ENCODE data around the gene SCGN.

The SCGN gene

GRCh38 chr6:25652007-25652515, at the start of gene SCGN:
TSS of gene SCGN (plus strand) at chr6:25652215. CDS start at chr6:25652404, 189 bp downstream.
- Histone ChIP-seq H3K4me1 (ENCODE audit: control insufficient read depth, insufficient read depth, low read length) (no peaks in the 10 kb centered on the region), H3K9ac (ENCODE audit: low read length) (peak within 1 kb of the TSS; percentile 3), H3K27me3 (ENCODE audit: control insufficient read depth, insufficient read depth, low read length) (peaks cover 17% of the 10 kb centered on the region), H3K9me3 (ENCODE audit: control insufficient read depth, low read length) (no peaks in the 10 kb centered on the region), H3K4me3 (ENCODE audit: low read length) (no peak within 1 kb of the TSS), H3K36me3 (ENCODE audit: control insufficient read depth, insufficient read depth, low read length) (no peaks in the 10 kb centered on the region)

DNA sequence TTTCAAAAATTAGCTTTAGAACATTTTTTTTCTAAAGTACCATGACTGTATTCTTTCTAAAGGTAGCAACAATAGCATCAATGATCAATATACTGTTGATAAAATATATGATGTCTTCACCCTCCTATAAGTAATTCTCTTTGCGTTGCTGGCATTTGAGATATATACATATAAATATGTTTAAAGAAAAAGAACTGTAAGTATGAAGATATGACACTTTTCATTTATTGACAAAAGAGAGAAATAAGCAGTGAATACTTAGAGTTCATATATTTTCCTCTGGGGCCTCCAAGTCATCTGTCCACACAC, 49.4 kb upstream of the SCGN start:
- Histone ChIP-seq H3K9me3 (ENCODE audit: control insufficient read depth, low read length) (no peaks in the 10 kb centered on the region), H3K4me1 (ENCODE audit: control insufficient read depth, insufficient read depth, low read length) (no peaks in the 10 kb centered on the region), H3K9ac (ENCODE audit: low read length) (no peak overlapping the region), H3K4me3 (ENCODE audit: low read length) (no peak overlapping the region), H3K36me3 (ENCODE audit: control insufficient read depth, insufficient read depth, low read length) (peaks cover 4% of the 10 kb centered on the region), H3K27me3 (ENCODE audit: control insufficient read depth, insufficient read depth, low read length) (no peaks in the 10 kb centered on the region)

DNA sequence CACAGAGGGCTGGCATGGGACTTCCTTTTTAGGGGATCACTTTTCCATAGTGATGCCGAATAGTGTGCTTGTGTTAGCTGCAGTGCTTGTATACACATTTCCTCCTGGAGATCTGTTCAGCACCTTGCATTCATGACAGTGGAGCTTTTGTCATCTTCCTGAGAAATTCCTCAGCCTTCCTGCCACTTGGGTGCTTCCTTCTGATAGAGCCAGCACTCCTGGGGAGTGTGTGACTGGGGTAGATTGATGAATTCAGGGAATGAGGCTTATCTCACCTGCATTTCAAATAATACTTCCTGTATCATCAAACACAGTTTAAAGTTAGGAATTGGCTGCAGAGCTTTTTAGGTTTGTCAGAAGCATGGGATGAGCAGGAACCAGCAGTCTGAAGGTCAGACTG, 48.8 kb upstream of the SCGN start:
- peaks cover 4% of the 10 kb centered on the region for H3K36me3 ChIP-seq (ENCODE audit: control insufficient read depth, insufficient read depth, low read length)
- no peak overlapping the region for H3K9ac ChIP-seq (ENCODE audit: low read length)
- no peak overlapping the region for H3K4me3 ChIP-seq (ENCODE audit: low read length)
- no peaks in the 10 kb centered on the region for H3K27me3 ChIP-seq (ENCODE audit: control insufficient read depth, insufficient read depth, low read length)
- no peaks in the 10 kb centered on the region for H3K4me1 ChIP-seq (ENCODE audit: control insufficient read depth, insufficient read depth, low read length)
- H3K9me3 ChIP-seq (ENCODE audit: control insufficient read depth, low read length): no peaks in the 10 kb centered on the region

- H3K27me3 ChIP-seq (ENCODE audit: control insufficient read depth, insufficient read depth, low read length): no peaks in the 10 kb centered on the region
- no peaks in the 10 kb centered on the region for H3K4me1 ChIP-seq (ENCODE audit: control insufficient read depth, insufficient read depth, low read length)
- no peaks in the 10 kb centered on the region for H3K36me3 ChIP-seq (ENCODE audit: control insufficient read depth, insufficient read depth, low read length)
- no peak overlapping the region for H3K9ac ChIP-seq (ENCODE audit: low read length)
- no peaks in the 10 kb centered on the region for H3K9me3 ChIP-seq (ENCODE audit: control insufficient read depth, low read length)
- H3K4me3 ChIP-seq (ENCODE audit: low read length): no peak overlapping the region
These were observed 45.9 kb upstream of the SCGN start for GRCh38 chr6:25606151-25606550.

GRCh38 chr6:25608558-25609174, 43.3 kb upstream of the SCGN start:
- H3K27me3 ChIP-seq (ENCODE audit: control insufficient read depth, insufficient read depth, low read length): no peaks in the 10 kb centered on the region
- no peaks in the 10 kb centered on the region for H3K9me3 ChIP-seq (ENCODE audit: control insufficient read depth, low read length)
- H3K4me3 ChIP-seq (ENCODE audit: low read length): no peak overlapping the region
- no peaks in the 10 kb centered on the region for H3K4me1 ChIP-seq (ENCODE audit: control insufficient read depth, insufficient read depth, low read length)
- no peaks in the 10 kb centered on the region for H3K36me3 ChIP-seq (ENCODE audit: control insufficient read depth, insufficient read depth, low read length)
- H3K9ac ChIP-seq (ENCODE audit: low read length): no peak overlapping the region

DNA sequence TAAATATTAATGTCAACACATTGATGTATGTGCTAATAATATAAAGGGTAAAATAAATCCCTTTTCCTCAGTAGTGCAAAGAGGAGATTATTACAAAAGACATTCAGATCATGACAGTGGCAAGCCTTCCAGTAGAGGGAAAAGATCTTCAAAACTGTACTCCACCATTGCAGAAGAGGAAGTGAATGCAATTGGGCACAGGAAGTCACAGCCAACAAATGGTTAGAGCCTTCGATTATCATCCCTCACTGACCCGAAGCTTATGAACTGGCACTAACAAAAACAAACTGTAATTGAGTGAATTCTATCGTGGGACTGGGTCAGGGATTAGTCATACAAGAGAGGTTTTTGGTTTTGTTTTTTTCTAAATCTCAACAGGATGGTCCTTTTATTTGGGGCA, 39.3 kb upstream of the SCGN start:
- Histone ChIP-seq H3K4me3 (ENCODE audit: low read length) (no peak overlapping the region), H3K4me1 (ENCODE audit: control insufficient read depth, insufficient read depth, low read length) (no peaks in the 10 kb centered on the region), H3K36me3 (ENCODE audit: control insufficient read depth, insufficient read depth, low read length) (no peaks in the 10 kb centered on the region), H3K9me3 (ENCODE audit: control insufficient read depth, low read length) (no peaks in the 10 kb centered on the region), H3K27me3 (ENCODE audit: control insufficient read depth, insufficient read depth, low read length) (no peaks in the 10 kb centered on the region), H3K9ac (ENCODE audit: low read length) (no peak overlapping the region)

DNA sequence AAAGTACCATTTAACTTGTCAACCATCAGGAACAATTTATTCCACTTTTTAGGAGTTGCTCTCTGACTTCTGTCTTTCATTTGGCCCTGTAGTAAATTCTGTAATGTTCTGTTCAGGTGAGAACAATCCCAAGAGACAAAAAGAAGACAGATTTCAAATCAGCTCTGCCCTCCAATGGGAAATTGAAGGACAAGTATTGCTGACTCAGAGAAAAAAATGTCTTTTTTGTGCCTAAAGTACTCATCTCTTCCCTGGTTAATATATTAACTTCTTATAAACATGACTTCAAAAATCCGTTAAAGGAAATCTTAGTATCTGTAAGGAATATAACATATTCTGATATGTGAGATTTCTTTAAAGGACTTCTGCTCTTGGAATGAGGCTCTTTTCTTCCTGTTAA, 38.6 kb upstream of the SCGN start:
- H3K9ac ChIP-seq (ENCODE audit: low read length): no peak overlapping the region
- H3K27me3 ChIP-seq (ENCODE audit: control insufficient read depth, insufficient read depth, low read length): no peaks in the 10 kb centered on the region
- H3K36me3 ChIP-seq (ENCODE audit: control insufficient read depth, insufficient read depth, low read length): no peaks in the 10 kb centered on the region
- H3K9me3 ChIP-seq (ENCODE audit: control insufficient read depth, low read length): no peaks in the 10 kb centered on the region
- H3K4me1 ChIP-seq (ENCODE audit: control insufficient read depth, insufficient read depth, low read length): no peaks in the 10 kb centered on the region
- no peak overlapping the region for H3K4me3 ChIP-seq (ENCODE audit: low read length)

DNA sequence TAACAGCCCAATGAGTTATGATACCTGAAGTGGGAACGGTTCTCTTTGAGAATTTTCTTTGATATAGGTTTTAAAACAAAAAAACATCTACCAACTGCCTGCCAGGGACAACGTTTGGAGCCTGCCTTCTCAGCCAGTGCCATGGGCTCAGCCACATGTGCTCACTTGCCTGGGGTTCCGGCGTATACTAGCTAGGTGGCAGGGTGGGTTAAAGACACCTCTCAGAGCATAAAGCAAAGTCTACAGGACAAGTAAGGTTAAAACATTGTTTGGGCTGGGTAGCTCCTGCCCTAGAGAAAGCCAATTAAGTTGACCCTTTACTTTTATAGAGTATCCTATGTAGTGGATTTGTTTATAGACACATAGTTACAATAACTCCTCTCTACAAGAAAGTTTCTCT, 38.0 kb upstream of the SCGN start:
- Histone ChIP-seq H3K27me3 (ENCODE audit: control insufficient read depth, insufficient read depth, low read length) (no peaks in the 10 kb centered on the region), H3K36me3 (ENCODE audit: control insufficient read depth, insufficient read depth, low read length) (no peaks in the 10 kb centered on the region), H3K4me3 (ENCODE audit: low read length) (no peak overlapping the region), H3K9me3 (ENCODE audit: control insufficient read depth, low read length) (no peaks in the 10 kb centered on the region), H3K9ac (ENCODE audit: low read length) (no peak overlapping the region), H3K4me1 (ENCODE audit: control insufficient read depth, insufficient read depth, low read length) (no peaks in the 10 kb centered on the region)

GRCh38 chr6:25615471-25615870, 36.5 kb upstream of the SCGN start:
- Histone ChIP-seq H3K27me3 (ENCODE audit: control insufficient read depth, insufficient read depth, low read length) (no peaks in the 10 kb centered on the region), H3K4me3 (ENCODE audit: low read length) (no peak overlapping the region), H3K36me3 (ENCODE audit: control insufficient read depth, insufficient read depth, low read length) (no peaks in the 10 kb centered on the region), H3K4me1 (ENCODE audit: control insufficient read depth, insufficient read depth, low read length) (no peaks in the 10 kb centered on the region), H3K9ac (ENCODE audit: low read length) (no peak overlapping the region), H3K9me3 (ENCODE audit: control insufficient read depth, low read length) (no peaks in the 10 kb centered on the region)

DNA sequence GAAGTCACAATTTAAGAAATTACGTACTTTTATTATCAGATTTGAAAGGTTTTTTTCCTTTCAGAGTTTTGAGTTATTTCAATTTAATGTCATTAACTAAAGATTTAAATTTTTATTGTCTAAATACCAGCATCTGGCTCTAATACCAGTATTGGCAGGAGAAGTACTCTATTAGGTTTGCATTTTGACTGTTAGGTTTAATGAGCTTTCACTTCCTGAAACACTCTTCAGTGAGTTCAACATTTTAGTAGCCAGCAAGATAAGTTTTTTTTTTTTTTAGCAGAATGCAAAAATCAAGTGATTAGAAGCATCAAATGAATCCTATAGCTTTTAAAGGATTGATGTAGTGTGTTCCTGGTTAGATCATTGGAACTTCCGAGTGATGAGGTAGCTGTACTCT, 34.0 kb upstream of the SCGN start:
- Histone ChIP-seq H3K4me1 (ENCODE audit: control insufficient read depth, insufficient read depth, low read length) (no peaks in the 10 kb centered on the region), H3K36me3 (ENCODE audit: control insufficient read depth, insufficient read depth, low read length) (no peaks in the 10 kb centered on the region), H3K27me3 (ENCODE audit: control insufficient read depth, insufficient read depth, low read length) (no peaks in the 10 kb centered on the region), H3K4me3 (ENCODE audit: low read length) (no peak overlapping the region), H3K9ac (ENCODE audit: low read length) (no peak overlapping the region), H3K9me3 (ENCODE audit: control insufficient read depth, low read length) (no peaks in the 10 kb centered on the region)

GRCh38 chr6:25619217-25619616, 32.8 kb upstream of the SCGN start:
- Histone ChIP-seq H3K4me3 (ENCODE audit: low read length) (no peak overlapping the region), H3K9me3 (ENCODE audit: control insufficient read depth, low read length) (no peaks in the 10 kb centered on the region), H3K27me3 (ENCODE audit: control insufficient read depth, insufficient read depth, low read length) (no peaks in the 10 kb centered on the region), H3K9ac (ENCODE audit: low read length) (no peak overlapping the region), H3K36me3 (ENCODE audit: control insufficient read depth, insufficient read depth, low read length) (no peaks in the 10 kb centered on the region), H3K4me1 (ENCODE audit: control insufficient read depth, insufficient read depth, low read length) (no peaks in the 10 kb centered on the region)

DNA sequence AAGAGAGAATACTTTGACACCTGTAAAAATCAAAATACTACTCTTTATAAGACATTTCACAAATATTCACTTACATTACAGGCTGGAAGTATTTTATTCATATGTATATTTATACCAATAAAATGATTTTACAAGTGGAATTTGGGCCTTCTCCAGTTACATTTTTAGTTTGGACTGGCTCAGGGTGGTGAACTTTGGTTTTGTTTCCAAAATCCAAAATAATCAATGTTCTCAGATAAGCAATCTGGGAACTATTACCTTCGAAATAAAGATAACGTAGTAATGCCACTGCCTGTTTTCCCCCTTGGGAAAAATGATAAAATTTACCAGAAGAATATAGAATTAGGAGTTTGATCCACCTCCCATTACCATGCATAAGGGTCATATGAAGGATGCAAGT, 31.6 kb upstream of the SCGN start:
- Histone ChIP-seq H3K27me3 (ENCODE audit: control insufficient read depth, insufficient read depth, low read length) (no peaks in the 10 kb centered on the region), H3K4me1 (ENCODE audit: control insufficient read depth, insufficient read depth, low read length) (no peaks in the 10 kb centered on the region), H3K9me3 (ENCODE audit: control insufficient read depth, low read length) (no peaks in the 10 kb centered on the region), H3K4me3 (ENCODE audit: low read length) (no peak overlapping the region), H3K36me3 (ENCODE audit: control insufficient read depth, insufficient read depth, low read length) (no peaks in the 10 kb centered on the region), H3K9ac (ENCODE audit: low read length) (no peak overlapping the region)

GRCh38 chr6:25623065-25623464, 28.9 kb upstream of the SCGN start:
- H3K4me1 ChIP-seq (ENCODE audit: control insufficient read depth, insufficient read depth, low read length): no peaks in the 10 kb centered on the region
- no peaks in the 10 kb centered on the region for H3K36me3 ChIP-seq (ENCODE audit: control insufficient read depth, insufficient read depth, low read length)
- no peaks in the 10 kb centered on the region for H3K27me3 ChIP-seq (ENCODE audit: control insufficient read depth, insufficient read depth, low read length)
- no peaks in the 10 kb centered on the region for H3K9me3 ChIP-seq (ENCODE audit: control insufficient read depth, low read length)
- no peak overlapping the region for H3K9ac ChIP-seq (ENCODE audit: low read length)
- no peak overlapping the region for H3K4me3 ChIP-seq (ENCODE audit: low read length)

Data from mucosa of stomach (tissue), 1 donor.